GM10266 (cell line): Measurements from ENCODE around the gene CLDN22.

Source experiments
- DNase-seq: peaks from one replicate; pipeline ENCODE4 v3.0.0; 2012; ENCODE audit errors: extremely low spot score
- TF ChIP-seq, protein P1 (sequence below): IDR thresholded peaks from 2 replicates; pipeline ENCODE4 v1.5.1; 2012; ENCODE audit warnings: mild to moderate bottlenecking, low read depth; ENCODE audit not compliant: control insufficient read depth, insufficient read depth; ENCODE audit errors: missing control alignments

CLDN22 gene

DNA sequence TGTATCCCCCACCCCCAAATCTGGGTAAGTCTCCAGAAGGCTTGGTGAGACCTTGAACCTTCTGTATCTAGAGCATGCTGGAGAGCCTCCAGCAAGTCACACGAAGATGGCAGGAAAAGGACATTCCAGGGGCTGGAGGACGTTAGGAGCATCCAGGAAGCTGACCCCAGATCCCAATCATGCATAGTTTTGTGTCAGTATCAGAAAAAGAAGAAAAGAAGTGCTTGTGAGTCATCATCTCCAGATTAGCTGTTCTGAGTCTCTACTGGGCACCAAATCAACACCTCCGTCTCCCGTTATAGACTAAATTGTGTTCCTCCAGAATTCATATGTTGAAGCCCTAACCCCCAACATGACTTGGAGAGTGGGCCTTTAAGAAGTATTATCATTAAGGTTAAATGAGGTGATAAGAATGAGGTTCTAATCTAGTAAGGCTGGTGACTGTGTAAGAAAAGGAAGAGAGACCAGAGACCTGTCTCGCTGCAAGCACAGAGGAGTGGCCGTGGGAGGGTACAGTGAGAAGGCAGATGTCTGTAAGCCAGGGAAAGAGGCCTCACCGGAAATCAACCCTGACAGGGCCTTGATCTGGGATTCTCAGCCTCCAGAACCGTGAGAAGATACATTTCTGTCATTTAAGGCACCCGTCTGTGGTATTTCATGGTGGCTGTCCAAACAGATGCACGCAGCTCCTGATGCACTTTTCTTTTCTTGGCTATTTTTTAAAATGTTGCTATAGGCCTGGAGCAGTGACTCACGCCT is 40.3 kb upstream of the CLDN22 start:
- no peak for DNase-seq
- TF ChIP-seq, protein P1, sequence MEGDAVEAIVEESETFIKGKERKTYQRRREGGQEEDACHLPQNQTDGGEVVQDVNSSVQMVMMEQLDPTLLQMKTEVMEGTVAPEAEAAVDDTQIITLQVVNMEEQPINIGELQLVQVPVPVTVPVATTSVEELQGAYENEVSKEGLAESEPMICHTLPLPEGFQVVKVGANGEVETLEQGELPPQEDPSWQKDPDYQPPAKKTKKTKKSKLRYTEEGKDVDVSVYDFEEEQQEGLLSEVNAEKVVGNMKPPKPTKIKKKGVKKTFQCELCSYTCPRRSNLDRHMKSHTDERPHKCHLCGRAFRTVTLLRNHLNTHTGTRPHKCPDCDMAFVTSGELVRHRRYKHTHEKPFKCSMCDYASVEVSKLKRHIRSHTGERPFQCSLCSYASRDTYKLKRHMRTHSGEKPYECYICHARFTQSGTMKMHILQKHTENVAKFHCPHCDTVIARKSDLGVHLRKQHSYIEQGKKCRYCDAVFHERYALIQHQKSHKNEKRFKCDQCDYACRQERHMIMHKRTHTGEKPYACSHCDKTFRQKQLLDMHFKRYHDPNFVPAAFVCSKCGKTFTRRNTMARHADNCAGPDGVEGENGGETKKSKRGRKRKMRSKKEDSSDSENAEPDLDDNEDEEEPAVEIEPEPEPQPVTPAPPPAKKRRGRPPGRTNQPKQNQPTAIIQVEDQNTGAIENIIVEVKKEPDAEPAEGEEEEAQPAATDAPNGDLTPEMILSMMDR: no peak

DNA sequence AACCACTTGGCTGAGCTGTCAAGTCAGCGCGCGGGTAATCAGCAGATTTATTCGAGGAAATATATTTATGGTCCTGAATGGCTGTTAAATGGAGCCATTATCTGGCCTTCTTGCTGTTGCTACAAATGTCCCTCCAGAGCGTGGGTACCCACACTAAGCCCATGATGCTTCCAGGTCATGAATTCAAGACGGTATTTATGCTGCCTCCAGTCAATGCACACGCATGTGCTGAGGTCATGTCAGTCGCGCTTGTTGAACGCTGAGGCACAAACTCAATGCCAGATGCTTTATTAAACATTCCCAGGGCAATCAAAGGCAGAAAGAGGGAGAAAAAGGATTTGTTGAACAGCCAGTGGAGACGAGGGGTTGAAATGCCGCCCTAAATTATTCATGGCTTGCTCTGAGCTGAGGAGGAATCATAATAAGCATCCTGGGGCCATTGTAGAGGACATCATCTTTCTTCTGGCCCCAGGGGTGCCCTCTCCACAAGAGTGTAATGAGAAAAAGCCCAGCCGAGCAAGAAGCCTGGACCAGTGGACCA is 38.2 kb upstream of the CLDN22 start:
- DNase-seq: no peak
- TF ChIP-seq, protein P1: no peak

DNA sequence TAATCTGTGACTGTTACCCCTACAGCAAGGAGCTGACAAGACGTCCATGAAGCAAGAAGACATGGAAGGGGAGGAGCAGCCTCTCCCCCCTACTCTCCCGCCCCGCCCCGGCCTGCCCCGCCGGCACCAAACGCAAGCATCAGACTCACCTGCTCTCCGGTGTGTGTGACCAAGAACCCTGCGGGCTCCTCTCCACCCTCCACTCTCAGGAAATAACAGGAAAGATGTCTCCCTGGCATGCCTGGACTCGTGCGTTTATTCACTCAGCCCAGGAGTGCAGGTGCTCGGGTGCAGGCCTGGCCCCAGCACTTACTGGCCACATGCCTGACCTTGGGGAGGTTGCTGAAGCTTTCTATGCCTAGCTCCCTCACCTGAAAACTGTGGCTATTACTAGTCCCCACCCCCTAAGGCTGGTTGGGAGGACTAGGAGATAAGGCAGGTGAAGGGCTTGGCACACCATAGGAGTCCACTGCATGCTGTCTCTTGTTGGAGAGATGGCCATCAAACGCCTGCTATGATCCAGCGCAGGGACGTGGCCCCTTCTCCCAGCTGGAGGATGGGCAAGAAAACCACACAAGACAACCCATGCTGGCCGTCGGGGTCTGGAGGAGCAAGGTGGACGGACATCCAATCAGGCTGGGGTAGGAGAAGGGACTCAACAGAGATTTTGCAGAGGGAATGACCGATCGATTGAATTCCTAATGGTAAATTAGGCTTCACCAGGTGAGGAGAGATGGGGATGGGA is 37.0 kb upstream of the CLDN22 start:
- no peak for DNase-seq
- TF ChIP-seq, protein P1: no peak

DNA sequence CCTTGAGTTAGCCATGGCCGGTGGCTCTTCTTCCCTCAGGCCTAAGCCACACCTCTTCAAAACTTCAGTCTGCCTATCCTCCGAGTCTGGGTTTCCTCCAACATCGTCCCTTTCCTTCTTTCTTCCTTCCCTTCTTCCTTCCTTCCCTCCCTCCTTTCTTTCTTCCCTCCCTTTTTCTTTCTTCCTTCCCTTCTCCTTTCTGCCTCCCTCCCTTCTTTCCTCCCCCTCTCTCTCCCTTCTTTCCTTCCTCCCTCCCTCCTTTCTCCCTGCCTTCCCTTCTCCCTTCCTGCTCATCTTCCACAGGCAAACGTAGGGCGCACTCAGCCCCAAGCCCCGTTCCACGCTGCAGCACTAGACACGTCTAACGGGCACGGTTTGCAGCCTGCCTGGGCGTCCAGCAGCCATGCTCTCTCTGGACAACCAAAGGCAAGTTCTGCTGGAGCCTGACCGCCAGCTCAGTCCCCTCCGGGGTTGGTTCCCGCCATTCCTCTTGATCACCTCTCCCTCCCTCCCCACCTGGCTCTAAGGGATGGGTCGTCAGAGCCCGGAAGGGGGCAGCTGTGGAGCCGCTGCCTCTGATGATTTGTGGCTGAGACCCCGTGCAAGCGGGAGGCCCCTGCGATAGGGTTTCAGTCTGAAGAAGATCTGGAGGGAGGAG is 36.2 kb upstream of the CLDN22 start:
- TF ChIP-seq, protein P1: no peak
- no peak for DNase-seq

DNA sequence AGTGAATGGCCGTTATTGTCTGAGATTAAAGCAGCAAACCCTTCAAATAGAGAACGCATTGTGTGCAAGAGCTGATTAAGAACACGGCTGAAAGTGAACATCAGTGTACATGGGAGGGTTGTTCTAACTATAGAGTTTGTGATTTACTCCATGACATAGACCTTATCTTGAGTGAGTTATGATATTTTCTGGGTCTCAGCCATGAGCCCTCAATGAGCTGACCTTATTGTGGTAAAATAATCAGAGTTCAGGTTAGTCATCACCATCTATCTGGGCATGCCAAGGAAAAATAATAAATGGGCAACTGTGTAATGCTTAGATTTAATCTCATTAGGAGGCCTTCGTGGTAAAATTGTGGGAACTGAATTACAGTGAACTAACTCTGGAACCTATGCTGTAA is 35.3 kb upstream of the CLDN22 start:
- no peak for DNase-seq
- TF ChIP-seq, protein P1: no peak

DNA sequence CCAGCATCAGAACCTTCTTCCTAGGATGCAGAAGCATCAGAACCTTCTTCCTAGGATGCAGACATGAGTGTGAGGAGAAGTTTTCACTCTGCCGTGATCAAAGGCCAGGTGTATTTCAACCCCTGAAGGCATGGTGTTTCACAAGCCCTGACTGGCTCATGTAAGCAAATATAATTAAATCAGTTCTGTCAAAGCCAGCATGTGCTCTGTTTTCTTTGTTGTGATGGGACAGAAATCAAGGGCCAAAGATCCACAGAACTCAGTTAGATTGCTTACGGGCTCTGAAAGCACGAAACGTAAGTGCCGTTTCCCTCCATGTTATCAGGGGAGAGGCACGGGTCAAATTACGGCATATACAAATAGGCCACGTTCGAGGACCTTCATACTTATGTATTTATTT is 34.1 kb upstream of the CLDN22 start:
- DNase-seq: no peak
- TF ChIP-seq, protein P1: no peak

DNA sequence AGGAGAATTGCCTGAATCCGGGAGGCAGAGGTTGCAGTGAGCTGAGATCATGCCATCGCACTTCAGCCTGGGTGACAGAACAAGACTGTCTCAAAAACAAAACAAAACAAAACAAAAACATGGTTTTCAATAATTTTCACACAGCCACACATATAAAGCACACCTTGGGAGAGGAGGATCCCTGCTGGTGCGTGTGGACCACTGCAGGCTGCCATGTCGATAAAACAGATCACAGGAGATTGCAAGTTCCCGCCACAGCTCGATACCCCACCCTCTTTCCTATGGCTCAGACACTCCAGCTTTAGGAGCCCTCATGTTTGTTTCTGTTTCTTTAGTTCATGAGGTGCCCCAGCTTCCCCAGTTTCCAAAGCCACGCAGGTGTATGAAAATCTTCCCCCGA is 33.5 kb upstream of the CLDN22 start:
- DNase-seq: no peak
- TF ChIP-seq, protein P1: no peak
